GM11168 (cell line): ENCODE measurements around the gene OCSTAMP.

Experiments
- in situ Hi-C: fragments of 300-500 bp; cut with MboI; formaldehyde crosslinking; loops from one replicate; pipeline ENCODE4 v1.12.0; 2022; ENCODE audit warnings: low sequenced_read_pairs; ENCODE audit not compliant: unreplicated experiment

The OCSTAMP gene

DNA sequence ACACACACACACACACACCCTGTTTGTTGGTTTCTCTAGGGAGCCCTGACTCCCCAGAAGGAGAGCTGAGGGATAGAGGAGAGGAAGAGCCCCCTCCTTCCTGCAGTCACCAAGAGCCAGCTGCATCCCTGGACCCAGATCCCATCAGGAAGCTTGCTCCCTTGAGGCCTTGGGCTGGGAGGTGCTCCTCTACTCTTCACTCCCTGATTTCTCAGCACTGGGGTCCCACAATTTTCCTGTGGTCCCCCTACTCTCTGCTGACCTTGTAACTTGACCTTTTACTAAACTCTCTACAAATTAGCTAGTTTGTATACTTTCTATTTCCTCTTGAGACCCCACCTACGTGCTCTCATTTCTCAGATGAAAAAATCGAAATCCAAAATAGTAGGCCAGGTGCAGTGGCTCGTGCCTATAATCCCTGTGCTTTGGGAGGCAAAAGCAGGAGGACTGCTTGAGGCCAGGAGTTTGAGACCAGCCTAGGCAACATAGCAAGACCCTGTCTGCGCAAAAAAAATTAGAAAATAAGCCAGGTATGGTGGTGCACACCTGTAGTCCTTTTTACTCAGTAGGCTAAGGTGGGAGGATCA is 5.0 kb upstream of the OCSTAMP start:
- in situ Hi-C loops, result no loop called here

DNA sequence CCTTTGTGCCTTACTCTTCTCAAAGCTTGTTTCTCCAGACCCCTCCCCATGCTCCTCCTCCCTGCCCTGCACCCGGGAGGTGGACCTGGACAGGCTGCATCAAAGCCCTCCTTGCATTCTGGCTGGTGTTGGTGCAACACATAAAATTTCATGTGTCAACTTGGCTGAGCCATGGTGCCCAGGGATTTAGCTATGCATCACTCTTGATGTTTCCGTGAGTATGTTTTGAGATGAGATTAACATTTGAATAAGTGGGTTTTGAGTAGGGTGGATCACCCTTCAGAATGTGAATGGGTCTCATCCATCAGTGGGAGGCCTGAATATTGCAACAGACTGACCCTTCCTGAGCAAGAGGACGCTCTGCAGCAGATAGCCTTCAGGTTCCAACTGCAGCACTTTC is 4.4 kb upstream of the OCSTAMP start:
- in situ Hi-C loops, result no loop called here

DNA sequence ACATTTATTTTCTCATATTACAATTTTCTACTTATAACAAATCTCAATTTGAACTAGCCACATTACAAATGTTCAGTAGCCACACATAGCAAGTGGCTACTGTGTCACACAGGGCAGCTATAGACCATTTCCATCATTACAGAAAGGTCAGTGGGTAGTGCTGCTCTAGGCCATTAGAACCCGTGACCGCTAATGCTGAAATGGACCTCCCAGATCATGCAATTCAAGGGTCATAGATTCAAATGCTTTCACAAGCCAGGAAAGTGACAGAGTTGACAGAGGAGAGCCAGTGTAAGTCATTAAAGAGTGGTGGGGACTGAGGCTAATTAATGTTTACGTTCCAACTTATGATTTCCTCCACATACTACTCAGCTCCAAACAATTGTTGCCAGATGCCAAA is 3.5 kb upstream of the OCSTAMP start:
- in situ Hi-C loops, result no loop called here

GRCh38 chr20:46552460-46553420 is 2.3 kb upstream of the OCSTAMP start:
- in situ Hi-C loops, result no loop called here

- in situ Hi-C loops, result no loop called here
Observed at GRCh38 chr20:46551522-46552381, 1.3 kb upstream of the OCSTAMP start.

- in situ Hi-C loops, result no loop called here
Observed at GRCh38 chr20:46549188-46549972, 1.1 kb downstream of the OCSTAMP start.

GRCh38 chr20:46548688-46549087 is 1.8 kb downstream of the OCSTAMP start:
- in situ Hi-C loops, result no loop called here

DNA sequence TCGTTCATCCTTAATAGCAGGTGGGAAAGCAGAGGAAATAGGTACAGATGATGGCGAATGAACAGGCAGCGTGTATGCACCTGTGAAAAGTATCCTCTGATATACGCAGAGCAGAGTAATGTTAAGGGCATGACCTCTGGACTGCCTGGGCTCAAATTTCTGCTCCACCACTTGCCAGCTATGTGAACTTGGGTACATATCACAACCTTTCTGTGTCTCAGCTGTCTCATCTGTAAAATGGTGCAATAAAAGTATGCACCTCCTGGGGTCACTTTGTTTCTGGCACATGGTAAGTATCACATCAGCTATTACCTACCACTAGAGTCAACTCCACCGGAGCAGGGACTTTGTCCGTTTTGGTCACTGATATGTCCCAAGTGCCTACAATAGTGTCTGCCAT is 2.5 kb downstream of the OCSTAMP start:
- in situ Hi-C loops, result no loop called here

DNA sequence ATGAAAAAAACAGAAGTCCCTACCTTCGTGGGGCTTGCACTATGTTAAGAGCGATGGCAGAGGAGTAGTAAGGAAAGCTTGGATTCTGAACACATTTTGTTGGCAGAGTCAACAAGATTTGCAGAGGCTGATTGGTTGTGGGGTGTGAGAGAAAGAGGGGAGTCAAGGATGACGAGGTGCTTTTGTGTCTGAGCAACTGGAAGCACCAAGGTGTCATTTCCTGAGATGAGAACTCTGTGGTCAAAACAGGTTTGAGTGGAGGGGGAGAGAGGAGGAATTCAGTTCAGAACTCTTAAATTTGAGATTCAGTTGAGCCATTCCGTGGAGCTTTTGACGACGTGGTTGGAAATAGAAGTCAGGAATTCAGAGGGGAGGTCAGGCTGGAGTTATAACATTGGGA is 3.5 kb downstream of the OCSTAMP start:
- in situ Hi-C loops, result no loop called here

GRCh38 chr20:46546298-46546697 is 4.2 kb downstream of the OCSTAMP start:
- in situ Hi-C loops, result no loop called here

DNA sequence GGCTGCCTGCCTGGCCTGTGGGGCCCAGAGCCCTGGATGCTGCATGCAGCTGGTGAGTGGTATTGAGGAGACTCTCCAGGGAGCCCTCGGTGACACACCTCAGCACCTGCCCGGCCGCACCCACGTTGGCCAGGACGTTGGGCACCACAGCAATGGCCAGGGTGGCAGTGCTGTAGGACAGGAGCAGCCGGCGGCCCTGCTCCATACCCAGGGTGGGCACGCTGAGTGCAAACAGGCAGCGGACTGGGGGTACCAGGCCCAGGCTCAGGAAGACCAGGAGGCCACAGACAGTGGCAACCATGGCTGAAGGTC is 4.7 kb downstream of the OCSTAMP start:
- in situ Hi-C loops, result no loop called here

DNA sequence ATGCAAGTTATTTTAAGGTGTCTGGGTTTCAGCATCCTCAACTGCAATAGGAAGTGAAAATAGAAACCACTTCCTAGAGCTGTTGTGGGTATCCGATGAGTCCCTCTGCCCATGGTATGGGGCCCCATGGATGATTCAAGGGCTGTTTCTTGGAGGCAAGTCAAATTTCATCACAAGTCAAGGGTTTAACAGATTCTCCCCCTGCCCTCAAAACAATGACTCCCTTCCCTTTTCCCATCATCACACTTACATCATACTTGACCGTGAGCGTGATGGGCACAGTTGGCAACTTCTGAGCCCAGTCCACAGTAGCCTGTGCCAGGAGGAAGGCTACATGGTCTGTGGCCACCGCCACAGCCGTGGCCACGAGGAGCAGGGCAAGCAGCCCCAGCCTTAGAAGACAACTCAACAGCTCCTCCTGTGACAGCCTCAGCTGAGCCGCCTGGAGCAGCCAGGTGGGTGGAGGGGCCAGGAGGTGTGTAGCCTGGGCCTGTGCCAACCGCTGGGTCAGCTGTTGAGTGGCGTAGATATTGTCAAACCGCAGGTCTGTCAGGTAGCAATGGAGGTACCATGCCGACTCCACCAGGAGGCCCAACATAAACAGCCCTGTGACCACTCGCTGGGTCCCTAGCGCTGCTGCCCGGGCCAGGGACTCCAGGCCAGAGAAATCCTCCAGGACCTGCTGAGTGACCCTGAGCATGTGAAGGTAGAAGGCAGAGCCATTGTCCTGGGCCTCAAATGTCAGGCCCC is 5.2 kb downstream of the OCSTAMP start:
- in situ Hi-C loops, result no loop called here

DNA sequence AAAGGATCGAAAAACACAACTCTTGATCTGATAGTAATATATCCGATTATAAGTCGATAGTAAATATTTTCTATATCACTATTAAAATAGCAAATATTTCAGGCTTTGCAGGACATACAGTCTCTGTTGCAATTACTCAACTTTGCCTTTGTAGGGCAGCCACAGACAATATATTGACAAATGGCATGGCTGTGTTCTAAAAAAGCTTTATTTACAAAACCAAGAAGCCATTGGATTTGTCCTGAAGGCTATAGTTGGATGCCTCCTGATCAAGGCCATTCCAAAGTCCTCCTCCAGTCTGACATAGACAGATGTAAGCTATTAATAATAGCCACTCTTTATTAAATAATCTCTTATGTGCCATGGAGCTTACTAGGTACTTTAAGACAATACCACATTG is 5.9 kb downstream of the OCSTAMP start:
- in situ Hi-C loops, result no loop called here

DNA sequence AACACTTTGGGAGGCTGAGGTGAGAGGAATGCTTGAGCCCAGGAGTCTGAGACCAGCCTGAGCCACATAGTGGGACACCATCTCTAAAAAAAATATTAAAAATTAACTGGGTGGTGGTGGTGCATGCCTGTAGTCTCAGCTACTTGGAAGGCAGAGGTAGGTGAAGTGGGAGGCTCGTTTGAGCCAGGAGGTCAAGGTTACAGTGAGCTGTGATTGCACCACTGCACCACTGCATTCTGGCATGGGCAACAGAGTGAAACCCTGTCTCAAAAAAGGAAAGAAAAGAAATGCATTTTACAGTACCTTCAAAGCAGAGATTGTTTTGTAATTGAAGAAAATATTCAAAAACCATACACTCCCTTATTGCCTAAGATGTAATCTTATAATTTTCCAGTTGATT is 6.5 kb downstream of the OCSTAMP start:
- in situ Hi-C loops, result no loop called here

- in situ Hi-C loops, result no loop called here
Observed at GRCh38 chr20:46543033-46543432, 7.4 kb downstream of the OCSTAMP start.

GRCh38 chr20:46541229-46541935 is 9.1 kb downstream of the OCSTAMP start:
- in situ Hi-C loops, result no loop called here

DNA sequence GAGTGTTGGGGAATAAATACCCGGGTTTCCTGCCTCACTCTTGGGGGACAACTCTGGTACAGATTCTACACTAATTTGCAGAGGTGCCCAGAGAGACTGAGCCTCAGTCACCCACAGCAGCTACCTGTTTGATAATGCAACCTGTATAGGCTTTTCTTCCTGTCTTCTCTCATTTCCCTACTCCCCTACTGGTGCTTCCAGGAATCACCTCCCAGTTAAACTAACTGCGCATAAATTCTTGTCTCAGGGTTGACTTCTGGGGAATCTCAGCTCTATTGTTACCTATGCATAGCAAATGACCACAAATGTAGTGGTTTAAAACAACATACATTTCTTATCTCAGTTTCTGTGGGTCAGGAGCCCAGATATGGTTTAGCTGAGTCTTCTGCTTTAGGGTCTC is 11.3 kb downstream of the OCSTAMP start:
- in situ Hi-C loops, result no loop called here

GRCh38 chr20:46530640-46531039 is 19.8 kb downstream of the OCSTAMP start:
- in situ Hi-C loops, result no loop called here
